ENCODE measurements around the gene ABHD2. TPM values are rescaled to one million over a fixed set of nuclear protein-coding genes. Genes with fewer than 3 reads are reported as not detected.

Gene ABHD2
- total and polyA plus RNA-seq, 9 of the 15 experiments (the other 6 are each of a cell fraction or from before 2014, with no cell fraction given): 16.9 to 99.8 (median 47.5) TPM

DNA sequence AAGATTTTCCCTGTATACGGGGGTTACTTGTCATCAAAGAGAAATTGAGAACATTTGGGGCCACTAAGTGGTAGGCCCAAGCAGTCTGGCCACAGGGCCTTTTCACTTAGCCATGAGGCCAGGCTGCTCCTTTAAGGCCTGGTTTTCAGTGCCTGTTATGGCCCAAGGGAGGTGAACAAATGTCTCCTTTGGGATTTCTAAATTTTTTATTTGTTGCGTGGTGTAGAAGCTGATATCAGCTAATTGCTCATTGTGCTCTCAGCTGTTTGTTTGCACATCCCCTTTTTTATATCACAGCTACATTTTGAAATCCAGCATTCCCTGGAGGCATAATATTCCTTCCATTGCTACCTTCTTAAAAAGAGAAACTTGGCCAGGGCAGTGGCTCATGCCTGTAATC is 84.7 kb downstream of the ABHD2 start (continued):
- TF ChIP-seq XRCC4 (IDR thresholded peaks at IDR 0.05; ENCODE audit: extremely low read depth, insufficient read depth, insufficient read length): no peak
- no peak for TF ChIP-seq RBBP5 (IDR thresholded peaks at IDR 0.05; ENCODE audit: borderline replicate concordance, insufficient read depth, low read length, poor library complexity, severe bottlenecking)
- TF ChIP-seq ZNF586 (CRISPR knock-in tag; conservative IDR thresholded peaks at IDR 0.05): no peak
- TF ChIP-seq POLR2AphosphoS5 (IDR thresholded peaks at IDR 0.05; ENCODE audit: control insufficient read depth, insufficient read depth, low read depth, low read length): no peak

DNA sequence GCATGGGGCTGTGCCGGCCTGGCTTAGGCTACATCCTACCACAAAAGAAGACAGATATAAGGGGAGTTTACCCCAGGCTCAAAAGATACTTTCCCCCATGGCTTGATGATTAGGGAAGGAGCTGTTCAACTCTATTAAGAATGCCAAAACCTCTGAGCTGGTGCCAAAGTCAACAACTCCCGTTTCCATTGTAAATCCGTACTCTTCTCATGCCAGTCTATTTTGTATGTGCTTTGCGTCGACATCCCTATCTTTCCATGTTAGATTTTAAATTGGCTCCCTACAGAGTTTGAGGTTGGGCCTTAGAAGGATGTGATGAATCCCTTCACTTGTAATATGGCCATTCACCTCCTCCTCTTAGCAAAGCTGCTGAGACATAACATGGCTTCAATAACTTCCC is 86.2 kb downstream of the ABHD2 start:
- H3K4me1 ChIP-seq (replicated peaks in 1 of 2; ENCODE audit: control insufficient read depth in 2 of 2, insufficient read depth in 2 of 2, low read length in 2 of 2): no peaks in the 10 kb centered on the region
- ATAC-seq (no peak), FAIRE-seq (no peak), DNase-seq (ENCODE audit: extremely low read depth in 1 of 4, low spot score in 3 of 4) (no peak)
- intact Hi-C loops (cut with micrococcal nuclease) (no loop called here), in situ Hi-C loops (cut with MboI) (loop anchor here (10.0 kb wide), 1 partner anchor 290 kb away; no protein-coding TSS in a partner anchor)
- no peak overlapping the region for H2AFZ ChIP-seq (ENCODE audit: low read depth, low read length)
- POLR2A ChIA-PET: no interaction called here
- H3K9me3 ChIP-seq (replicated peaks; ENCODE audit: control insufficient read depth, insufficient read depth, low read depth, low read length): no peaks in the 10 kb centered on the region
- no peak overlapping the region for H3K4me3 ChIP-seq
- no peaks in the 10 kb centered on the region for H3K9me1 ChIP-seq (ENCODE audit: control insufficient read depth, insufficient read depth, low read length)
- TF ChIP-seq, protein P1, sequence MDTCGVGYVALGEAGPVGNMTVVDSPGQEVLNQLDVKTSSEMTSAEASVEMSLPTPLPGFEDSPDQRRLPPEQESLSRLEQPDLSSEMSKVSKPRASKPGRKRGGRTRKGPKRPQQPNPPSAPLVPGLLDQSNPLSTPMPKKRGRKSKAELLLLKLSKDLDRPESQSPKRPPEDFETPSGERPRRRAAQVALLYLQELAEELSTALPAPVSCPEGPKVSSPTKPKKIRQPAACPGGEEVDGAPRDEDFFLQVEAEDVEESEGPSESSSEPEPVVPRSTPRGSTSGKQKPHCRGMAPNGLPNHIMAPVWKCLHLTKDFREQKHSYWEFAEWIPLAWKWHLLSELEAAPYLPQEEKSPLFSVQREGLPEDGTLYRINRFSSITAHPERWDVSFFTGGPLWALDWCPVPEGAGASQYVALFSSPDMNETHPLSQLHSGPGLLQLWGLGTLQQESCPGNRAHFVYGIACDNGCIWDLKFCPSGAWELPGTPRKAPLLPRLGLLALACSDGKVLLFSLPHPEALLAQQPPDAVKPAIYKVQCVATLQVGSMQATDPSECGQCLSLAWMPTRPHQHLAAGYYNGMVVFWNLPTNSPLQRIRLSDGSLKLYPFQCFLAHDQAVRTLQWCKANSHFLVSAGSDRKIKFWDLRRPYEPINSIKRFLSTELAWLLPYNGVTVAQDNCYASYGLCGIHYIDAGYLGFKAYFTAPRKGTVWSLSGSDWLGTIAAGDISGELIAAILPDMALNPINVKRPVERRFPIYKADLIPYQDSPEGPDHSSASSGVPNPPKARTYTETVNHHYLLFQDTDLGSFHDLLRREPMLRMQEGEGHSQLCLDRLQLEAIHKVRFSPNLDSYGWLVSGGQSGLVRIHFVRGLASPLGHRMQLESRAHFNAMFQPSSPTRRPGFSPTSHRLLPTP (IDR thresholded peaks at IDR 0.05; ENCODE audit: borderline replicate concordance, extremely low read depth, insufficient read length): no peak
- TF ChIP-seq MYC (IDR thresholded peaks at IDR 0.05; ENCODE audit: low read depth, low read length) (no peak), MYC (CRISPR knock-in tag; IDR thresholded peaks at IDR 0.05; ENCODE audit: borderline replicate concordance, low read depth) (no peak), TRIM24 (IDR thresholded peaks at IDR 0.05) (no peak), SMARCB1 (IDR thresholded peaks at IDR 0.05; ENCODE audit: insufficient read length, low read depth) (no peak), NRF1 (conservative IDR thresholded peaks at IDR 0.05 in 1 of 2, IDR thresholded peaks at IDR 0.05 in 1 of 2) (no peak), CCNT2 (IDR thresholded peaks at IDR 0.05; ENCODE audit: borderline replicate concordance, extremely low read depth, insufficient read length, low read depth, low read length) (no peak), HDAC8 (tag; IDR thresholded peaks at IDR 0.05) (no peak), XRCC3 (IDR thresholded peaks at IDR 0.05) (no peak)
- TF ChIP-seq, protein P2, sequence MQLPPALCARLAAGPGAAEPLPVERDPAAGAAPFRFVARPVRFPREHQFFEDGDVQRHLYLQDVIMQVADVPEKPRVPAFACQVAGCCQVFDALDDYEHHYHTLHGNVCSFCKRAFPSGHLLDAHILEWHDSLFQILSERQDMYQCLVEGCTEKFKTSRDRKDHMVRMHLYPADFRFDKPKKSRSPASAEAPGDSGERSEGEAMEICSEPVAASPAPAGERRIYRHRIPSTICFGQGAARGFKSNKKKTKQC (CRISPR knock-in tag; IDR thresholded peaks at IDR 0.05): no peak
- CTCF ChIA-PET (ENCODE audit: low intra/inter-chr PET ratio): no interaction called here
- no TSS peak for BruUV-seq (replicated peaks)
- peaks cover 68% of the 10 kb centered on the region for H3K36me3 ChIP-seq (ENCODE audit: control insufficient read depth, insufficient read depth, low read length)
- H3K4me2 ChIP-seq (ENCODE audit: insufficient read depth, low read length): no peak overlapping the region
- peaks cover 2% of the 10 kb centered on the region; the same call in 1 of the 3 replicates for H3K79me2 ChIP-seq (ENCODE audit: control insufficient read depth, insufficient read depth, low read length)
- no peaks in the 10 kb centered on the region for H3K27me3 ChIP-seq (ENCODE audit: control insufficient read depth in 2 of 2, insufficient read depth in 2 of 2, low read length in 2 of 2)
- H3K27ac ChIP-seq (ENCODE audit: extremely low read depth, low read depth, low read length): no peak overlapping the region
- WGBS (ENCODE audit: insufficient coverage, low coverage, missing lambda C conversion rate): 71% methylated on average over 5 of the region's 5 CpGs
- no peak overlapping the region for H3K9ac ChIP-seq (ENCODE audit: insufficient read depth in 1 of 2, low read depth in 2 of 2, low read length in 2 of 2)
- no peaks in the 10 kb centered on the region for H4K20me1 ChIP-seq (replicated peaks; ENCODE audit: control insufficient read depth, insufficient read depth, low read length)
